Bone marrow (tissue), 2 donors: Measurements from ENCODE around the gene PPFIA1.

ENCODE experiments used
- DNase-seq, 2 donors: peaks; one replicate each; lab custom pipeline; 2025; lab: John Stamatoyannopoulos, UW

Gene PPFIA1

DNA sequence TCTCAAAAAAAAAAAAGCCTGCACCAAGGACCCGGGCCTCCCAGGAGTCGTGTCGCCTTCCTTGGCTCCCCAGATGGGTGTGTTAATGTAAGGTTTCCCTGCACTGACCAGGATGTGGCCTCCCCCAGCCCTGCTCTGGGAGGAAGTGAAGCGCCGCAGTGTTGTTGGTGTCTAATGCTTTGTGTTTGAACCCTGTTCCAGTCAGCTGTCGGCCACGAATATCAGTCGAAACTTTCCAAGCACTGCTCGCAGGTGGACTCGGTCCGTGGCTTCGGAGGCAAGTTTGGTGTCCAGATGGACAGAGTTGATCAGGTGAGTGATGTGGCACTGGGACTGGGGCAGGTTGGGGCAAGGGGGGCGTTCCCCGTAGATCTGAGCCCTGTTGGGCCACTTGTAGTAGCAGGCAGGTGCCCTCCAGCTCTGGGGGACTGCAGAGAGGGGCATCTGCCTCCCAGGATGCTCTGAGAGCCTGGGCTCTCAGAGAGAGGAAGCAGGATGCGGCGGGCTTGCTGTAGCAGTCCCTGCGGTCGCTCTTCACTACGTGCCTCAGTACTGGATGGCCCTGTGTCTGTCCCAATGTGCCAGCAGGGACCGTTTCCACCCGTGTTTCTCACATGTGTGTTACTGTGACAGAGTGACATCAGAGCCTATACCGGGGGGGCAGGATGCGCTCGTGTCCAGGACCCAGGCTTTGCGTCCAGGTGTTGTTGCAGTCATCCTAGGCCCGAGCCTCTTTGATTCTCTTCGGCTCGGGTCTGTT lies 144.0 kb downstream of the PPFIA1 start:
- no peak for DNase-seq

DNA sequence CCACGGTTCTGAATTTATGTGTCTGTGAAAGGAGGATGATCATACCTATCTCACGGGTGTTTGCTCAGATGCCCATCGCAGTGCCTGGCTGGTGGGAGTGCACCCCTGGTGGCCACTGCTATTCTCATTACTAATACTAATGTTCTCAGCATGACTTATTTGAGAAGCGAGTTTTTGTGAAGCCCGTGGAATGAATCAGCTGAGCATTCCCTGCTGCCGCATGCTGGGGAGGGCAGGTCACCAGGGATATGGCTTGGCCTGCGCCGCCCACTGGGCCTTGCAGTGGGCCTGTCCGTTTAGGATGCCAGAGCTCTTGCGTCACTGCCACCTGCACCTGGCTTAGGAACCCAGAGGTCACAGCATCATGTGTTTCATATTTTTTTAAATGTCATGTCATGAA lies 144.7 kb downstream of the PPFIA1 start:
- no peak for DNase-seq

DNA sequence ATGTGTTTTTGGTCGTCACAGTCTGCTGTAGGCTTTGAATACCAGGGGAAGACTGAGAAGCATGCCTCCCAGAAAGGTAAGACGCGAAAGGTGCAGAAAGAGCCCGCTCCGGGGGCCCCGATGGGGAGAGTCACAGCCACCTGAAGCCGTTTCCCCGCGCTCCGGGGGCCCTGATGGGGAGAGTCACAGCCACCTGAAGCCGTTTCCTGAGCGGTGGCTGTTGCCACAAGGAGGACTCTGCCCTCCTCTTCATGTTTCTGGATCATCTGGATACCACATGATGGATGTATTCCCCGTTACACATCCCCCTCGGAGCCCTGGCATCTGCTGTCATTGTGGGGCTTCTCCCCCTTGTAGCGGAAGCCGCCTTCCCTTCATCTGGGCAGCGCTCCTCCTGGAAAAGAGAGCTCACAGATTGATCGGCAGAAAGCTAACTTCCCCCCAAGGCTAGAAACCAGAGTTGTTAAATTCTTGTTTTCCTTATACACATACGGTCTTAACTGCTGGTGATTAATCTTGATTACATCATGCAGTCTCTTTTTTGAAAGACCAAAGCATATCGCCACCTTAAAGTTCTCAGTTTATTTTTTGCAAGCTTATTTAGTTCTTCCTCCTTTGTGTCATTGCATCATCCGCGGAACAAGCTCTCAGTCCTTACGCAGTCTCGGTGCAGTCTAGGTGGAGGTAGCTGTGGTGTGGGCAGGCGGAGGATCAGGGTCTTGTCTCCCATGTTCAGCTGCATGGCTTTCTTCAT lies 145.3 kb downstream of the PPFIA1 start:
- DNase-seq, result no peak

DNA sequence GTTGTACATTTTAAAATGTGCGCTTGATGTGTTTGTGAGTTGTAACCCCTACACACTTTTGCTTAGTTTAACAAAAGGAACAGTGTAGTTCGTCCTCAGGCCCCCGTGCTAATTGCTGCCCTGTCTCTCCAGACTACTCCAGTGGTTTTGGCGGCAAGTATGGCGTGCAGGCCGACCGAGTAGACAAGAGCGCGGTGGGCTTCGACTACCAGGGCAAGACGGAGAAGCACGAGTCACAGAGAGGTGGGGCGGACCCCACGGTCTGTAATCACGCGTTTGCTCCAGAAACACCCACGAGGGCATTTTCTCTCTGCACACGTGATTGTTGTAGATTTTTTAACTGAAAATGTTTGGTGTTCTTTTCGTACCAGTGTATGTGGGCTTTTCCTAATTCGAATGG lies 146.4 kb downstream of the PPFIA1 start:
- no peak for DNase-seq

DNA sequence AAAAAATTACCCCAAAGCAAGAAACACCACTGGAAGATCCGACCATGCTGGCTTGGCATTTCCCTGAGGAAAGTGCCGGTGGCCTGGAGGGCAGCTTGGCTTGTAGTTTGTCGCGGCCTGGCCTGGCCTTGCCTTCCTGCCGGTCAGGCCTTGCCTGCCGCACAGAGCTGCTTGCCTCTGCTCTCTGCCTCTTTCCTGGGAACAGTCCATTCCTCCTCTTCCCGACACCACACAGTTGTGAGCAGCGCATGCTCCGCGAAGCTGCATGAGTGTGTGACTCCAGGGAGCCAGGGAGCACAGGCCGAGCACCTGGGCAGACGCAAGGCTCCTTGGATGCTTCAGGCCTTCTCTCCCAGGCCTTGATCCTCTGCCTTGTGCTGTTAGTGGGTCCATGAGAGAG lies 147.6 kb downstream of the PPFIA1 start:
- DNase-seq, result no peak

- DNase-seq, result no peak
These were observed 149.0 kb downstream of the PPFIA1 start for GRCh38 chr11:70419307-70420007.

DNA sequence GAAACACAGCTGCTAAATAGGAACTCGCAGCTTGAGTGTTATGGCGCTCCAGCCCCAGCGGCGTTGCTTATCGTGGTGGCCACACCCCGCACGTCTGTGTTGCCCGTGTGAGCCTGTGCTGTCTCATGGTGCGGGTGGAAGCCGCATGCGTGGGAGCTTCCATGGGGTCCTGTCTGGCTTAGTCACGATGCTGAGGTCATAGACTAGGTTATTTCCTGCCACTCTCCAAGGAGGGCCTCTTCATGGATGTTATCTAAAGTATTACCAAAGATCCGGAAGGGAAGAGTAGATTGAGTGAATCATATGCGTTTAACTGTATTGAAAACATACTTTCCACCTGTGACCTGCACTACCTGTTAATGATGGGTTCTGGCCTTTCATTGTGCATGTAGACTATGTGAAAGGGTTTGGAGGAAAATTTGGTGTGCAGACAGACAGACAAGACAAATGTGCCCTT lies 149.5 kb downstream of the PPFIA1 start:
- no peak for DNase-seq

- DNase-seq, result no peak
These were observed 150.0 kb downstream of the PPFIA1 start for GRCh38 chr11:70420496-70420895.

DNA sequence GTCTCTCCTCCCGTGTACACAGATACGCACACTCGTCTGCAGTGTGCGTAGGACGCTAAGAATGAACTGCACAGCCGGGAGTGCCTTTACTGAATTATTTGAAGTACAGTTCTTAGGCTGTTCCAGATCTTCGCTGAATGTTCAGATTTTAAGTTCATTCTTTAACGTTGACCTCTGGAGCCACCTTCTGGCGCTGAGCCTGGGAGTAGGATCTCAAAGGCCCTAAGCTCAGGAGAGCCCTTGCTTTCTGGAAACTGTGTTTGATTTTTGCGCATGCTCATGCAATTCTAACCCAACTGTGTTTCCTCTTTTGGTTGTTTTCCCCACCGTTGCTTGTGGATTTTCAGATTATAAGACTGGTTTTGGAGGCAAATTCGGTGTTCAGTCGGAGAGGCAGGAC lies 150.6 kb downstream of the PPFIA1 start:
- no peak for DNase-seq

DNA sequence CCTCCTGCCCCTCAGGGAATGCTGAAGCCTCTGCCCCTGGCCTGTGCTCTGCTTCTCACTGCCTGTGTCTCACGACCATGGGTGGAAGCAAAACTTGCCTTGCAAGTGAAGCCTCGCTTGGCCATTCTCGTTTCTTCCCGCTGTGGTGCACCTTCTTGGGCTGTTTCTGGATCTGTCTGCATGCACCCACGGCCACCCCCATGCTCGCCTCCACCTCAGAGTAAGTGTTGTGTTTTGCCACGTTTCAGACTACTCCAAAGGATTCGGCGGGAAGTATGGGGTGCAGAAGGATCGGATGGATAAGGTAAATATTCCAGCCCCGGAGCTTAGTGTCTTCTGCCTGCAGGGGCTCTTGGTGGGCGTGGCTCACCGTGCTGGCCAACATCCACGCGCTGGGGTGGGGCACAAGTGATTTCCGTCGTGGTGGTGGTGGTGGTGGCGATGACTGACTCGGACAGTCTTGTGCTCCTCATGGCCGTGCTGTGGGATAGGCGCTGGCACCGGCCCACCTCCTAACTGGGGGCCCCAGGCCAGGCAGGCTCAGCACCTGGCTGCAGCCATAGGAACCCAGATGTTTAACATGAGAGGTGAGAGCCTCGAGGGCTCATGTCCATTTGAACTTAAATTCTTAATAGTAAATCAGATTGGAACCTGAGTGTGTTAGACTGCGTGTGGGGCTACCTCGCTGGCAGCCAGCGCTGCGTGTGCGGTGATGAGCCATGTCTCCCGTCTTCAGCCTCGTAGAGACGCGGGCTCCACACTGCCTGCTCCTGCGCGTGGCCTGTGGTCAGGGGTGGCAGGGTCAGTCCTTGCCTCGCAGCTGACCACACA lies 152.4 kb downstream of the PPFIA1 start:
- DNase-seq, result no peak

DNA sequence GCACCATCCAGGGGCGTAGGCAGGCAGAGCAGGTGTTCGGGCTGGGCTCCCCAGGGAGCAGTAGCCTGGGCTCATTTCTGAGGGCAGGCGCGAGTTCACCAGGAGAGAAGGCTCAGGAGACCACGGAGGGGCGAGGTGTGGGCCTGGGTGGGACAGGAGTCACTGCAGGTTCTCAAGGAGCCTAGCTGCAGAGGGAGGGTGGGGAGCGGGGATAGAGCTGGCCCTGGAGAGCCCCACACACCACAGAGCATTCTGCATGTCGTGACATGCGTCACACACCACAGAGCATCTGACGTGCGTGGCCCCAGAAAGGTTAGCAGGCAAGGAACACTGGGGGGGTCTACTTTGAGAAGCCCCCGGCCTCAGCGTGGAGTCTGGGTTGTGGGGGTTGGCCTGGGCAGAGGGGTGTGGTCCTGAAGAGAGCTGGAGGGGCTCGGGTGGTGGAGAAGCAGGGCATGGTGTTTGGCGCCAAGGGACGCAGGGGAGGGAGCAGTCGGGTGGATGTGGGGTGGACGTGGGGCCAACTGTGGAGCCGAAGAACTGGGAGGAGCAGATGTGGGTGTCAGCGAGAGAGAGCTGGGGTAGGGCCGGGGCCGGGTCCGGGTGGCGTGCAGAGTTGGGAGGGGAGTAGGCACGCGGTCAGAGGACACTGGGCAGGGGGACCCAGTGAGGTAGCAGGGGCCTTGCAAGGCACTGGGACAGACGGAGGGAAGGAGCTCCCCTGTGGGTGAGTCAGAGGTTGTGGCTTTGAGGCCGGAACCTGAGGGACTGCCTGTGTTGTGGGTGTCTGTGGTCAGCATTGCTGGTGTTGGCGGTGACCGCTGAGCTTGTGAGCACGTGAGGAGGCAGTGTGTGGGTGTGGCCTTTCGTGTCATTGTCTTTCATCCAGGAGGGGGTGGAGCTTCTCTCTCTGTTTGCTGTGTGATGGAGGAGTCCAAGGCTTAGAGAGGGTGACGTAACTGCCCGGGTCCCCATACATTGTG lies 153.3 kb downstream of the PPFIA1 start:
- DNase-seq, result peak in 1 of 2 donors; percentile 35

DNA sequence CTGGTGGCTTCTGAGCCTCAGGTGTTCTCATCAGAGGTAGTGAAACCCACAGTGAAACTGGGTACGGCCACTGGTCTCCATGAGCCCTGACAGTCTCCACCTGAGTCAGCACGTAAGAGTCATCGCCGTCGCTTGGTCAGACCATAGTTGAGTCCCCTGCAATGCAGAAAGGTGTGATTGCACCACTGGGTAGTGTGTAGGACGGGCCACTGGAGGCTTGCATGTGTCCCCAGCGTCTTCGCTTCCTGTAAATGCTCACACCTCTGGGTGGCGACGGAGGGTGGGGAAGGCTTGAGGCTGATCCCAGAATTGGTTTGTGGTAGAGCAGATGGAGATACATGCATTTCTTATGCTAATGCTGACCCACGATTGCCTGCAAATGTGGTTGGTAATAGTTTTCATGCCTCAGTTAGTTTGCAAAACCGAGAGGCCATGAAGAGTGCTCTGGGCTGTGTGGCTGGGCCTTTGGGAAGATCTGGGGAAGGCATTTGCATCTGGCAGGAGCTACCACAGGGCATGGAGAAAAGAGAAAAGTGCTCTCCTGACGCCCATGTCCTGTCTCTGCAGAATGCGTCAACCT lies 154.4 kb downstream of the PPFIA1 start:
- no peak for DNase-seq

- no peak for DNase-seq
These were observed 156.9 kb downstream of the PPFIA1 start for GRCh38 chr11:70427436-70427835.

- DNase-seq, result no peak
These were observed 158.4 kb downstream of the PPFIA1 start for GRCh38 chr11:70428701-70429427.

DNA sequence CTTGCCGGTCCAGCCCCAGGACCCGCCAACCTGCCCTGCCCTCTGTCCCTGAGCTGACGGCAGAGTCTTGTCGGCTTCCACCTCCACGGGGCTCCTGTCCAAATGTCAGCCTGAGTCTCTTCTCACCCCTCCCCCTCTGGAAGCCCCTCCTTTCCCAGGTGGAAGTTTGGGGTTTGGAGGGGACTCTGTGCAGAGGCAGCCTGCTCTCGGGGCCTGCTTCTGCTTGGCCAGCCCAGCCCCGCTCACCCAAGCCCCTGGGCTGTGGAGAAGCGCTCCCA lies 158.9 kb downstream of the PPFIA1 start:
- no peak for DNase-seq

GRCh38 chr11:70429724-70430521 lies 159.4 kb downstream of the PPFIA1 start:
- DNase-seq, result no peak

- no peak for DNase-seq
These were observed 160.4 kb downstream of the PPFIA1 start for GRCh38 chr11:70430671-70431574.

- no peak for DNase-seq
These were observed 161.1 kb downstream of the PPFIA1 start for GRCh38 chr11:70431611-70432010.
